ENCODE measurements around the gene FOXF1.

FOXF1 gene

DNA sequence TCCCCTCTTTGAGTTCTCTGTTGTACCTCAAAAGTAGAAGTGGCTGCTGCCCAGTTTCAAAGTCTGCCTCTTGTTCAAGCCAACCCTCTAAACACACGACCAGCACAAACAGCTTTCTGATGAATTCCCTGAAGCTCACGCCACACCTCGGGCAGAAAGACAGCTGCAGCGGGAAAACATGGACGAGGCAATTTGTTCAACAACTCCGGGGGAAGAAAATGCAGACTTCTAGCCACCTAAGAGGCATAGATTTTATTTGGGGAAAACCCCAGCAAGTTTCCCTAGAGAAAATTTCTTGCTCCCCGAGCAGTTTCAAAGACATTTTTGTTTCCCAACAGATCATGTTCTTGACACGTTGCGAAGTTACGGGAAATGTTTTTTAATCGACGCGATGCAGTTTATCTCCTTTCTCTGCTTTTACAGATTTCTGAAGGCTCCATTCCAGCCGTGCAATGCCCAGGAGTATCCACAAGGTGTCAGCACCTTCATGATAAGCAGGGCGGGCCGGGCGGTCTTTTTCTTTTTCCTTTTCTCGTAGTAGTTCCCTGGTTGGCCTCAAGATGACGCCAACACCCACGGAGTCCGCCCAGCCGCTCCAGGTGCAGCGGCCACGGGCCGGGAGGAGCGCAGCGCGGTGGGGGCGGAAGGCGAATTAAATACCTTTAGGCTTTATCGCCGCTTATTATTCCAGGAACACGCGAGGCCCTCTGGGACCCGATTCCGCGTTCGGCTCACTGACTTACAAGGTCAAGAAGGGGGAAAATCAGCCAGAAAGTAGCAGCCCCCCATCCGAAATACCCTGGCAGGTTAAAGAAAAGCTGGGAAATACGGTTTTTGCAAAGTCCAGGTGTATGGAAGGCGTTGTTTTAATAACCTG, 53.4 kb downstream of the FOXF1 start:
- peak; percentile 44 for DNase-seq

Data from NCI-H1436 treated with DMSO at 0.1 percent for 48 hours (cell line).